Fibroblast of skin of abdomen (primary cell): ENCODE measurements around the gene SMG9. TPM values are rescaled to one million over a fixed set of nuclear protein-coding genes. Genes with fewer than 3 reads are reported as not detected.

Experiments used
- DNase-seq: peaks from one replicate; pipeline ENCODE4 v3.0.0-alpha.2; 2013
- polyA plus RNA-seq, 2 experiments: library from polyadenylated mRNA; unstranded; fragments of 120-200 nt; gene quantifications; one replicate each; pipeline ENCODE4 v1.2.1, GENCODE V29; 2013; ENCODE audit not compliant: insufficient read length in 2 of 2

Gene SMG9
- 44.4 TPM for polyA plus RNA-seq (2013, experiment 1 of 2; ENCODE audit: insufficient read length)
- polyA plus RNA-seq (2013, experiment 2 of 2; ENCODE audit: insufficient read length) = 49.2 TPM

- DNase-seq = peak; percentile 98
Measured at GRCh38 chr19:43754503-43755255, at the start of gene SMG9. Gene SMG9, minus strand, starts transcription at chr19:43754962. Its CDS starts 4,221 bp downstream, at chr19:43750741.

- DNase-seq = no peak
Measured at GRCh38 chr19:43804432-43804831, 49.7 kb upstream of the SMG9 start.

GRCh38 chr19:43802216-43802951 is 47.6 kb upstream of the SMG9 start, which contains the start of gene LYPD5:
Gene LYPD5, minus strand, starts transcription at chr19:43802447. Its CDS starts 67 bp downstream, at chr19:43802380.
- no peak for DNase-seq

- no peak for DNase-seq
Measured at GRCh38 chr19:43799502-43800142, 44.9 kb upstream of the SMG9 start.

- no peak for DNase-seq
Measured at GRCh38 chr19:43798546-43799409, 44.0 kb upstream of the SMG9 start.

GRCh38 chr19:43798026-43798545 is 43.3 kb upstream of the SMG9 start:
- no peak for DNase-seq

GRCh38 chr19:43797556-43797955 is 42.8 kb upstream of the SMG9 start:
- DNase-seq = no peak

GRCh38 chr19:43797118-43797517 is 42.4 kb upstream of the SMG9 start:
- DNase-seq = no peak

- DNase-seq = no peak
Measured at GRCh38 chr19:43790587-43790986, 35.8 kb upstream of the SMG9 start.

GRCh38 chr19:43789029-43789428 is 34.3 kb upstream of the SMG9 start:
- no peak for DNase-seq

- DNase-seq = no peak
Measured at GRCh38 chr19:43786665-43787064, 31.9 kb upstream of the SMG9 start.

- peak; percentile 69 for DNase-seq
Measured at GRCh38 chr19:43784981-43785808, 30.4 kb upstream of the SMG9 start.

GRCh38 chr19:43784241-43784980 is 29.6 kb upstream of the SMG9 start:
- peak; percentile 85 for DNase-seq

GRCh38 chr19:43783636-43784035 is 28.9 kb upstream of the SMG9 start:
- no peak for DNase-seq

- no peak for DNase-seq
Measured at GRCh38 chr19:43782689-43783231, 28.0 kb upstream of the SMG9 start.

GRCh38 chr19:43782311-43782660 is 27.5 kb upstream of the SMG9 start:
- no peak for DNase-seq

GRCh38 chr19:43781630-43782310 is 27.0 kb upstream of the SMG9 start:
- DNase-seq = no peak

- DNase-seq = peak; percentile 60
Measured at GRCh38 chr19:43780706-43781525, 26.2 kb upstream of the SMG9 start, which contains the start of gene KCNN4. Gene KCNN4, minus strand, starts transcription at chr19:43780973. Its CDS starts 112 bp downstream, at chr19:43780861.
